Measurements from ENCODE around the gene RMND5A. TPM values are rescaled to one million over a fixed set of nuclear protein-coding genes. Genes with fewer than 3 reads are reported as not detected.

Gene RMND5A
- total RNA-seq, 1 donor from 2014 or later: 45.0 TPM

- no peak overlapping the region for H3K4me3 Mint-ChIP-seq
- H3K27me3 Mint-ChIP-seq: peaks cover 3% of the 10 kb centered on the region
- no peak for DNase-seq (ENCODE audit: extremely low spot score, unreplicated experiment)
- no peaks in the 10 kb centered on the region for H3K4me1 Mint-ChIP-seq (ENCODE audit: unreplicated experiment)
- no peaks in the 10 kb centered on the region for H3K9me3 Mint-ChIP-seq
- H3K36me3 Mint-ChIP-seq: no peaks in the 10 kb centered on the region
- no peak overlapping the region for H3K27ac Mint-ChIP-seq
- no peak for TF ChIP-seq CTCF (conservative IDR thresholded peaks at IDR 0.05)
Measured at GRCh38 chr2:86675104-86675503, 45.0 kb upstream of the RMND5A start.

GRCh38 chr2:86675511-86676015 is 44.5 kb upstream of the RMND5A start:
- Mint-ChIP-seq H3K36me3 (no peaks in the 10 kb centered on the region), H3K9me3 (no peaks in the 10 kb centered on the region), H3K27me3 (peaks cover 3% of the 10 kb centered on the region), H3K4me3 (no peak overlapping the region), H3K4me1 (ENCODE audit: unreplicated experiment) (no peaks in the 10 kb centered on the region), H3K27ac (no peak overlapping the region)
- no peak for TF ChIP-seq CTCF (conservative IDR thresholded peaks at IDR 0.05)
- no peak for DNase-seq (ENCODE audit: extremely low spot score, unreplicated experiment)

- H3K4me3 Mint-ChIP-seq: no peak overlapping the region
- H3K27me3 Mint-ChIP-seq: peaks cover 3% of the 10 kb centered on the region
- H3K36me3 Mint-ChIP-seq: no peaks in the 10 kb centered on the region
- no peak for TF ChIP-seq CTCF (conservative IDR thresholded peaks at IDR 0.05)
- DNase-seq (ENCODE audit: extremely low spot score, unreplicated experiment): no peak
- no peaks in the 10 kb centered on the region for H3K9me3 Mint-ChIP-seq
- H3K4me1 Mint-ChIP-seq (ENCODE audit: unreplicated experiment): no peaks in the 10 kb centered on the region
- no peak overlapping the region for H3K27ac Mint-ChIP-seq
Measured at GRCh38 chr2:86677816-86678215, 42.3 kb upstream of the RMND5A start.

GRCh38 chr2:86679036-86679435 is 41.1 kb upstream of the RMND5A start:
- Mint-ChIP-seq H3K9me3 (no peaks in the 10 kb centered on the region), H3K36me3 (no peaks in the 10 kb centered on the region), H3K27ac (no peak overlapping the region), H3K4me3 (no peak overlapping the region), H3K4me1 (ENCODE audit: unreplicated experiment) (no peaks in the 10 kb centered on the region), H3K27me3 (peaks cover 3% of the 10 kb centered on the region)
- DNase-seq (ENCODE audit: extremely low spot score, unreplicated experiment): no peak
- no peak for TF ChIP-seq CTCF (conservative IDR thresholded peaks at IDR 0.05)

- DNase-seq (ENCODE audit: extremely low spot score, unreplicated experiment): no peak
- no peak for TF ChIP-seq CTCF (conservative IDR thresholded peaks at IDR 0.05)
- H3K27me3 Mint-ChIP-seq: no peaks in the 10 kb centered on the region
- H3K4me3 Mint-ChIP-seq: no peak overlapping the region
- H3K4me1 Mint-ChIP-seq (ENCODE audit: unreplicated experiment): no peaks in the 10 kb centered on the region
- no peak overlapping the region for H3K27ac Mint-ChIP-seq
- no peaks in the 10 kb centered on the region for H3K9me3 Mint-ChIP-seq
- peaks cover 3% of the 10 kb centered on the region for H3K36me3 Mint-ChIP-seq
Measured at GRCh38 chr2:86685351-86685750, 34.7 kb upstream of the RMND5A start.

GRCh38 chr2:86686460-86686859 is 33.6 kb upstream of the RMND5A start:
- no peak overlapping the region for H3K27ac Mint-ChIP-seq
- no peaks in the 10 kb centered on the region for H3K9me3 Mint-ChIP-seq
- H3K4me3 Mint-ChIP-seq: no peak overlapping the region
- no peak for DNase-seq (ENCODE audit: extremely low spot score, unreplicated experiment)
- no peaks in the 10 kb centered on the region for H3K4me1 Mint-ChIP-seq (ENCODE audit: unreplicated experiment)
- H3K36me3 Mint-ChIP-seq: peaks cover 3% of the 10 kb centered on the region
- no peaks in the 10 kb centered on the region for H3K27me3 Mint-ChIP-seq
- TF ChIP-seq CTCF (conservative IDR thresholded peaks at IDR 0.05): no peak
